Endodermal cell (in vitro differentiated cells): Measurements from ENCODE around the gene PAK2. TPM values are rescaled to one million over a fixed set of nuclear protein-coding genes. Genes with fewer than 3 reads are reported as not detected.
"Not testable (repeated sequence)": the region's sequence is repeated elsewhere in the genome, so short reads cannot be mapped to it uniquely, and the experiment has no call there.

Experiments used
- DNase-seq: peaks from one replicate; pipeline ENCODE4 v3.0.0-alpha.2; 2017
- H3K27ac ChIP-seq: 2 replicates; pipeline ENCODE4 v1.5.1; 2013; ENCODE audit warnings: mild to moderate bottlenecking, low read depth, low read length, moderate library complexity
- H3K27me3 ChIP-seq: 2 replicates; pipeline ENCODE4 v1.6.1; 2013; ENCODE audit warnings: mild to moderate bottlenecking, low read length, moderate library complexity; ENCODE audit not compliant: insufficient read depth, control insufficient read depth, poor library complexity, severe bottlenecking
- H3K36me3 ChIP-seq: 2 replicates; pipeline ENCODE4 v1.7.0; 2013; ENCODE audit warnings: mild to moderate bottlenecking, low read length, moderate library complexity; ENCODE audit not compliant: control insufficient read depth, insufficient read depth
- H3K4me1 ChIP-seq: one replicate; pipeline ENCODE4 v1.7.0; 2013; ENCODE audit warnings: low read length; ENCODE audit not compliant: control insufficient read depth, insufficient read depth
- H3K4me3 ChIP-seq: 2 replicates; pipeline ENCODE4 v1.5.1; 2013; ENCODE audit warnings: mild to moderate bottlenecking, low read length, moderate library complexity
- H3K9ac ChIP-seq: 2 replicates; pipeline ENCODE4 v1.6.1; 2013; ENCODE audit warnings: mild to moderate bottlenecking, low read length, moderate library complexity; ENCODE audit not compliant: poor library complexity, severe bottlenecking; ENCODE audit errors: extremely low read depth
- H3K9me3 ChIP-seq: 2 replicates; pipeline ENCODE4 v1.6.1; 2013; ENCODE audit warnings: mild to moderate bottlenecking, low read length, moderate library complexity; ENCODE audit not compliant: control insufficient read depth
- H3K27ac Mint-ChIP-seq: 2 replicates; pipeline ENCODE4 v1.8.0; 2020; ENCODE audit warnings: mixed read lengths
- H3K27me3 Mint-ChIP-seq: 2 replicates; pipeline ENCODE4 v1.8.0; 2021; ENCODE audit warnings: mild to moderate bottlenecking, mixed read lengths; ENCODE audit not compliant: insufficient read depth
- H3K36me3 Mint-ChIP-seq: 2 replicates; pipeline ENCODE4 v1.8.0; 2020; ENCODE audit warnings: low read depth, mixed read lengths
- H3K4me1 Mint-ChIP-seq: 2 replicates; pipeline ENCODE4 v1.8.0; 2020; ENCODE audit warnings: mixed read lengths
- H3K4me3 Mint-ChIP-seq: 2 replicates; pipeline ENCODE4 v1.8.0; 2020; ENCODE audit warnings: mild to moderate bottlenecking, moderate library complexity, mixed read lengths
- H3K9me3 Mint-ChIP-seq: 2 replicates; pipeline ENCODE4 v1.8.0; 2020; ENCODE audit warnings: mild to moderate bottlenecking, mixed read lengths
- CTCF ChIP-seq: fragments of 200-600 bp; sonication (generic); conservative IDR thresholded peaks from 2 replicates; pipeline ENCODE4 v1.5.0; 2021; ENCODE audit warnings: antibody characterized with exemption, mild to moderate bottlenecking
- WGBS, 2 experiments: methylation state at CpG; one replicate each; pipeline versions ENCODE4 v1.1.5 to v1.1.7; 2013; ENCODE audit warnings: missing lambda C conversion rate in 2 of 2, mixed read lengths in 1 of 2; ENCODE audit not compliant: insufficient coverage in 1 of 2, insufficient read length in 1 of 2; 5-methylcytosine and 5-hydroxymethylcytosine counted together
- total RNA-seq, 2 donors: library from RNA; stranded (reverse); fragmentation: NEBNext Ultra II Directional in 1 of 2; extraction: Animal tissue kit (Norgen Biotek cat#: 25700) in 1 of 2; gene quantifications; 2 replicates in 1 of 2; 3 replicates in 1 of 2; pipeline ENCODE4 v1.2.1, GENCODE V29; 2021

The PAK2 gene
- total RNA-seq, 2 donors from 2014 or later: 58.7 to 76.6 TPM

GRCh38 chr3:196708467-196708866 is 31.2 kb upstream of the PAK2 start:
- 94 to 96% methylated on average over 5 to 7 of the region's 7 CpGs for WGBS, 2 experiments
- no peaks in the 10 kb centered on the region for H3K36me3 Mint-ChIP-seq
- peaks cover 6% of the 10 kb centered on the region for H3K27me3 Mint-ChIP-seq
- Histone ChIP-seq H3K9me3 (no peaks in the 10 kb centered on the region), H3K4me3 (no peak overlapping the region), H3K9ac (no peak overlapping the region), H3K27ac (no peak overlapping the region), H3K27me3 (no peaks in the 10 kb centered on the region), H3K4me1 (no peaks in the 10 kb centered on the region), H3K36me3 (no peaks in the 10 kb centered on the region)
- peaks cover 10% of the 10 kb centered on the region for H3K4me1 Mint-ChIP-seq
- no peak overlapping the region for H3K4me3 Mint-ChIP-seq
- no peaks in the 10 kb centered on the region for H3K9me3 Mint-ChIP-seq
- no peak for TF ChIP-seq CTCF
- no peak overlapping the region for H3K27ac Mint-ChIP-seq
- DNase-seq: no peak

GRCh38 chr3:196711838-196712513 is 27.7 kb upstream of the PAK2 start, which contains the start of the genes CEP19 and PIGX:
Gene CEP19 (minus strand): TSS chr3:196712250. CDS start chr3:196708657, 3,593 bp downstream.
Gene PIGX (plus strand): TSS chr3:196712377.
- Histone ChIP-seq H3K9me3 (no peaks in the 10 kb centered on the region), H3K4me3 (peak within 1 kb of the TSS; percentile 83), H3K9ac (peak within 1 kb of the TSS; percentile 69), H3K4me1 (no peaks in the 10 kb centered on the region), H3K27ac (peak within 1 kb of the TSS; percentile 71), H3K27me3 (no peaks in the 10 kb centered on the region), H3K36me3 (no peaks in the 10 kb centered on the region)
- peaks cover 7% of the 10 kb centered on the region for H3K4me1 Mint-ChIP-seq
- H3K4me3 Mint-ChIP-seq: peak within 1 kb of the TSS; percentile 75
- H3K27me3 Mint-ChIP-seq: peaks cover 6% of the 10 kb centered on the region
- 2 to 8% methylated on average over 11 to 68 of the region's 68 CpGs for WGBS, 2 experiments
- peak; percentile 86 for DNase-seq
- H3K27ac Mint-ChIP-seq: peak within 1 kb of the TSS; percentile 61
- no peaks in the 10 kb centered on the region for H3K36me3 Mint-ChIP-seq
- no peaks in the 10 kb centered on the region for H3K9me3 Mint-ChIP-seq
- TF ChIP-seq CTCF: no peak

GRCh38 chr3:196712514-196713413 is 26.9 kb upstream of the PAK2 start:
- peak; percentile 81 for DNase-seq
- H3K36me3 ChIP-seq: no peaks in the 10 kb centered on the region
- Mint-ChIP-seq H3K27me3 (peaks cover 6% of the 10 kb centered on the region), H3K9me3 (no peaks in the 10 kb centered on the region), H3K4me3 (peak overlapping the region; percentile 75), H3K27ac (peak overlapping the region; percentile 61), H3K36me3 (peaks cover 5% of the 10 kb centered on the region), H3K4me1 (peaks cover 7% of the 10 kb centered on the region)
- H3K4me3 ChIP-seq: peak overlapping the region; percentile 83
- no peaks in the 10 kb centered on the region for H3K27me3 ChIP-seq
- no peaks in the 10 kb centered on the region for H3K4me1 ChIP-seq
- WGBS, 2 experiments: 10 to 22% methylated on average over 26 to 64 of the region's 64 CpGs
- H3K27ac ChIP-seq: peak overlapping the region; percentile 71
- H3K9me3 ChIP-seq: no peaks in the 10 kb centered on the region
- no peak for TF ChIP-seq CTCF
- peak overlapping the region; percentile 69 for H3K9ac ChIP-seq

GRCh38 chr3:196717162-196717561 is 22.5 kb upstream of the PAK2 start:
- H3K4me3 ChIP-seq, H3K4me1 Mint-ChIP-seq, H3K9ac ChIP-seq, H3K27ac ChIP-seq, H3K4me3 Mint-ChIP-seq, H3K27me3 ChIP-seq, H3K4me1 ChIP-seq, H3K27me3 Mint-ChIP-seq, DNase-seq, H3K27ac Mint-ChIP-seq: not testable (repeated sequence)
- Mint-ChIP-seq H3K9me3 (peaks cover 14% of the 10 kb centered on the region), H3K36me3 (peaks cover 33% of the 10 kb centered on the region)
- 97 to 100% methylated on average over 1 to 3 of the region's 3 CpGs for WGBS, 2 experiments
- H3K9me3 ChIP-seq: peaks cover 14% of the 10 kb centered on the region
- H3K36me3 ChIP-seq: peaks cover 21% of the 10 kb centered on the region
